OCI-LY1 (cell line): Measurements from ENCODE around the gene NSFL1C.

Source experiments
- EZH2 ChIP-seq: fragments of 200-600 bp; sonication (generic), shearing (Covaris generic); IDR thresholded peaks from 2 replicates; pipeline ENCODE4 v1.8.0; 2017; ENCODE audit warnings: borderline replicate concordance, mixed run types, mild to moderate bottlenecking, antibody characterized with exemption, low read length, moderate library complexity, mixed read lengths
- TF ChIP-seq, protein P1 (sequence below): fragments of 200-600 bp; sonication (generic), shearing (Covaris generic); IDR thresholded peaks from 2 replicates; pipeline ENCODE4 v1.5.1; 2017; ENCODE audit warnings: mild to moderate bottlenecking, antibody characterized with exemption, low read length, moderate library complexity, mixed read lengths

DNA sequence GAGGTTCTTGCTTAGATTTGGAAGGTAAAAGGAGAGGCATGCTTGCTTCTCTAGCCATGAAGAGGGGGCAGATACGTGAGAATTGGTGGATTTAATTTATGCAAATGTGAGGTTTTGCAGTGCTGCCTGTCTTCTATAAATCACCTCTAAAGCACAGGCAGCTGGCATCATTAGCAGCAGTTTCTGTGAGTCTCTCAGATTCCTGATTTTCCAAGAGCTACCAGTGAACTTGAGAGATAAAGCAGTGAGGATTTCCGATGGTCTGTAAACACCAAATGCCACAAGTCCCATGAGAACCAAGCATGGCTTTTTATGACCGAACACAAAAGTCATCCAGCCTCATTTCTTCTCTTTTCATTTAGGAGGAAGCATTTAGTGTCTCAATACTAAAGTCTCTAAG is 27.8 kb upstream of the NSFL1C start:
- no peak for TF ChIP-seq EZH2
- TF ChIP-seq, protein P1, sequence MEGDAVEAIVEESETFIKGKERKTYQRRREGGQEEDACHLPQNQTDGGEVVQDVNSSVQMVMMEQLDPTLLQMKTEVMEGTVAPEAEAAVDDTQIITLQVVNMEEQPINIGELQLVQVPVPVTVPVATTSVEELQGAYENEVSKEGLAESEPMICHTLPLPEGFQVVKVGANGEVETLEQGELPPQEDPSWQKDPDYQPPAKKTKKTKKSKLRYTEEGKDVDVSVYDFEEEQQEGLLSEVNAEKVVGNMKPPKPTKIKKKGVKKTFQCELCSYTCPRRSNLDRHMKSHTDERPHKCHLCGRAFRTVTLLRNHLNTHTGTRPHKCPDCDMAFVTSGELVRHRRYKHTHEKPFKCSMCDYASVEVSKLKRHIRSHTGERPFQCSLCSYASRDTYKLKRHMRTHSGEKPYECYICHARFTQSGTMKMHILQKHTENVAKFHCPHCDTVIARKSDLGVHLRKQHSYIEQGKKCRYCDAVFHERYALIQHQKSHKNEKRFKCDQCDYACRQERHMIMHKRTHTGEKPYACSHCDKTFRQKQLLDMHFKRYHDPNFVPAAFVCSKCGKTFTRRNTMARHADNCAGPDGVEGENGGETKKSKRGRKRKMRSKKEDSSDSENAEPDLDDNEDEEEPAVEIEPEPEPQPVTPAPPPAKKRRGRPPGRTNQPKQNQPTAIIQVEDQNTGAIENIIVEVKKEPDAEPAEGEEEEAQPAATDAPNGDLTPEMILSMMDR: no peak
